NCI-H510A treated with DMSO at 0.1 percent for 48 hours (cell line): ENCODE measurements around the gene MYH13.

Experiments used
- DNase-seq: peaks from one replicate; lab custom pipeline; 2025; lab: John Stamatoyannopoulos, UW

Gene MYH13

GRCh38 chr17:10344816-10345215 lies 28.0 kb downstream of the MYH13 start:
- no peak for DNase-seq

- no peak for DNase-seq
These were observed 33.8 kb downstream of the MYH13 start for GRCh38 chr17:10339051-10339450.

- DNase-seq: no peak
These were observed 34.8 kb downstream of the MYH13 start for GRCh38 chr17:10337976-10338375.

- DNase-seq: no peak
These were observed 35.7 kb downstream of the MYH13 start for GRCh38 chr17:10337136-10337535.

- DNase-seq: no peak
These were observed 36.4 kb downstream of the MYH13 start for GRCh38 chr17:10336393-10336792.

GRCh38 chr17:10332515-10332914 lies 40.3 kb downstream of the MYH13 start:
- DNase-seq: no peak

- no peak for DNase-seq
These were observed 43.6 kb downstream of the MYH13 start for GRCh38 chr17:10328971-10329923.

GRCh38 chr17:10328206-10328605 lies 44.6 kb downstream of the MYH13 start:
- DNase-seq: no peak

- DNase-seq: no peak
These were observed 45.2 kb downstream of the MYH13 start for GRCh38 chr17:10327640-10328039.

GRCh38 chr17:10325031-10325695 lies 47.6 kb downstream of the MYH13 start:
- DNase-seq: no peak

GRCh38 chr17:10323812-10324610 lies 48.8 kb downstream of the MYH13 start:
- DNase-seq: no peak

- DNase-seq: no peak
These were observed 54.3 kb downstream of the MYH13 start for GRCh38 chr17:10318535-10318934.

- DNase-seq: no peak
These were observed 55.3 kb downstream of the MYH13 start for GRCh38 chr17:10317543-10317834.

- DNase-seq: no peak
These were observed 55.8 kb downstream of the MYH13 start for GRCh38 chr17:10316801-10317542.

- DNase-seq: no peak
These were observed 58.5 kb downstream of the MYH13 start for GRCh38 chr17:10314329-10314728.

GRCh38 chr17:10313037-10313672 lies 59.7 kb downstream of the MYH13 start:
- no peak for DNase-seq

GRCh38 chr17:10311131-10311530 lies 61.7 kb downstream of the MYH13 start:
- no peak for DNase-seq

- DNase-seq: no peak
These were observed 63.5 kb downstream of the MYH13 start for GRCh38 chr17:10309003-10309974.

- DNase-seq: no peak
These were observed 66.2 kb downstream of the MYH13 start for GRCh38 chr17:10306585-10306984.

- DNase-seq: no peak
These were observed 67.4 kb downstream of the MYH13 start for GRCh38 chr17:10305398-10305797.
